ENCODE data around the gene RAB22A.

Gene RAB22A

GRCh38 chr20:58305061-58305460 lies 4.5 kb upstream of the RAB22A start:
- no peak for DNase-seq

GRCh38 chr20:58306421-58307261 lies 2.9 kb upstream of the RAB22A start:
- no peak for DNase-seq

GRCh38 chr20:58307270-58307669 lies 2.2 kb upstream of the RAB22A start:
- no peak for DNase-seq

GRCh38 chr20:58308290-58308679 lies 1.2 kb upstream of the RAB22A start:
- no peak for DNase-seq

GRCh38 chr20:58308680-58309527 lies 611 bp upstream of the RAB22A start:
- DNase-seq = peak; percentile 40

- DNase-seq = peak; percentile 51
Observed at GRCh38 chr20:58310291-58310782, 822 bp downstream of the RAB22A start.

GRCh38 chr20:58312836-58313235 lies 3.3 kb downstream of the RAB22A start:
- DNase-seq = no peak

- DNase-seq = no peak
Observed at GRCh38 chr20:58313396-58313795, 3.9 kb downstream of the RAB22A start.

GRCh38 chr20:58321205-58321604 lies 11.7 kb downstream of the RAB22A start:
- no peak for DNase-seq

- no peak for DNase-seq
Observed at GRCh38 chr20:58322083-58322482, 12.6 kb downstream of the RAB22A start.

- DNase-seq = no peak
Observed at GRCh38 chr20:58325912-58326311, 16.4 kb downstream of the RAB22A start.

GRCh38 chr20:58327211-58327610 lies 17.7 kb downstream of the RAB22A start:
- no peak for DNase-seq

- no peak for DNase-seq
Observed at GRCh38 chr20:58328836-58329235, 19.3 kb downstream of the RAB22A start.

GRCh38 chr20:58329711-58330110 lies 20.2 kb downstream of the RAB22A start:
- no peak for DNase-seq

GRCh38 chr20:58330249-58330648 lies 20.7 kb downstream of the RAB22A start:
- DNase-seq = no peak

GRCh38 chr20:58330687-58331086 lies 21.2 kb downstream of the RAB22A start:
- DNase-seq = no peak

GRCh38 chr20:58331961-58332551 lies 22.5 kb downstream of the RAB22A start:
- DNase-seq = no peak

- DNase-seq = no peak
Observed at GRCh38 chr20:58339741-58340140, 30.2 kb downstream of the RAB22A start.

GRCh38 chr20:58340151-58340550 lies 30.6 kb downstream of the RAB22A start:
- no peak for DNase-seq

- peak; percentile 63 for DNase-seq
Observed at GRCh38 chr20:58340853-58341252, 31.3 kb downstream of the RAB22A start.

- peak; percentile 83 for DNase-seq
Observed at GRCh38 chr20:58342104-58342945, 32.8 kb downstream of the RAB22A start.

- peak; percentile 71 for DNase-seq
Observed at GRCh38 chr20:58344741-58345140, 35.2 kb downstream of the RAB22A start.
